Liver (tissue), 3 donors: ENCODE measurements around the gene NR5A1.

Experiments
- GABPA ChIP-seq, 2 donors: IDR thresholded peaks in 1 of 2; conservative IDR thresholded peaks in 1 of 2; 2 replicates each; pipeline ENCODE4 v1.6.1; 2016; ENCODE audit warnings: antibody characterized with exemption in 2 of 2, mild to moderate bottlenecking in 1 of 2, moderate library complexity in 1 of 2
- TF ChIP-seq, protein P1 (sequence below): IDR thresholded peaks from 2 replicates; pipeline ENCODE4 v1.6.1; 2016; ENCODE audit warnings: antibody characterized with exemption
- TF ChIP-seq, protein P2 (sequence below): fragments of 150-350 bp; IDR thresholded peaks from 2 replicates; pipeline ENCODE4 v1.5.1; 2017; ENCODE audit warnings: improper control_type of control experiment, low read depth, low read length; ENCODE audit not compliant: missing input control
- donor health status: healthy.
- donor health status: healthy.

DNA sequence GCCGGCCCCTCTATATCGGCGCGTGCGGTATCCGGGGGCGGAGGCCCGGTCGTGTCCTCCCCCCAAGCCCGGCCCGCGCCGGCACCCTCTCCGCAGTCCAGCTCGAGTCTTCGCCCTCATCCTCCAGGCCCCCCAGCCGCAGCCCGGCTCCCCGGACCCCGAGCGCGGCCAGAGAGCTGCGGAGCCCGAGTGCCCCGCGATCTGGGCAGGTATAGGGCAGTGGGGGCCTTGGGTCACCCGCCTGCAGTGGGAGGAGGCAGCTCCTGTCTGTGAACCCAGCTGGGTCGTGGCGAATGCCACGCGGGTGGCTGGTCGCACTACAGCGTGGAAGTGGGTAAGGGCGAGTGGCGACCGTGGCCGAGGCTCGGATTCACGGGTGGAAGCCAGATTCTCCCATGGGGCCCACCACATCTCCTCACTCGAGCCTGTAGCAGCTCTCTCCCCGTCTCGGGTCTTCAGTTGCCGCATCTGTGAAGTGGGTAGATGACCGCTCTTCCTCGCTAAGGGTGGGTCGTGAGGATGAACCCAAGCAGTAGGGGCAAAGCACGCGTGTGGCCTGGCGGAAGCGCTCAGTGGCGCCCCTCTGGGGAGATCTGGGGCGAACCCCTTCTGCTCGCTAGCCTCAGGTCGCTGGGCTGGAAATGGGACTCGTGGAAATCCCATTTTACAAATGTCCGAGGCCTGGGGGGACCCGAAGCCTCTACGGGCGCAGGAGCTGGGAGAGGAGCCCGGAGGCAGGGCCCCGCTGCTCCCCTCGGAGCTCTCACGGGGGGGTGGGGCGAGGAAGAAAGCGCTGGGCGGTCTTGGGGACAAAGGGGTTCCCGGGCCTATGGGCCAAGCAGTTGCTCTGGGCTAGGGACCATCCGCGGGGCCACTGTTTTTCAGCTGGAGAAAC is 1.9 kb downstream of the NR5A1 start:
- TF ChIP-seq, protein P1, sequence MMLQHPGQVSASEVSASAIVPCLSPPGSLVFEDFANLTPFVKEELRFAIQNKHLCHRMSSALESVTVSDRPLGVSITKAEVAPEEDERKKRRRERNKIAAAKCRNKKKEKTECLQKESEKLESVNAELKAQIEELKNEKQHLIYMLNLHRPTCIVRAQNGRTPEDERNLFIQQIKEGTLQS, result no peak
- TF ChIP-seq, protein P2, sequence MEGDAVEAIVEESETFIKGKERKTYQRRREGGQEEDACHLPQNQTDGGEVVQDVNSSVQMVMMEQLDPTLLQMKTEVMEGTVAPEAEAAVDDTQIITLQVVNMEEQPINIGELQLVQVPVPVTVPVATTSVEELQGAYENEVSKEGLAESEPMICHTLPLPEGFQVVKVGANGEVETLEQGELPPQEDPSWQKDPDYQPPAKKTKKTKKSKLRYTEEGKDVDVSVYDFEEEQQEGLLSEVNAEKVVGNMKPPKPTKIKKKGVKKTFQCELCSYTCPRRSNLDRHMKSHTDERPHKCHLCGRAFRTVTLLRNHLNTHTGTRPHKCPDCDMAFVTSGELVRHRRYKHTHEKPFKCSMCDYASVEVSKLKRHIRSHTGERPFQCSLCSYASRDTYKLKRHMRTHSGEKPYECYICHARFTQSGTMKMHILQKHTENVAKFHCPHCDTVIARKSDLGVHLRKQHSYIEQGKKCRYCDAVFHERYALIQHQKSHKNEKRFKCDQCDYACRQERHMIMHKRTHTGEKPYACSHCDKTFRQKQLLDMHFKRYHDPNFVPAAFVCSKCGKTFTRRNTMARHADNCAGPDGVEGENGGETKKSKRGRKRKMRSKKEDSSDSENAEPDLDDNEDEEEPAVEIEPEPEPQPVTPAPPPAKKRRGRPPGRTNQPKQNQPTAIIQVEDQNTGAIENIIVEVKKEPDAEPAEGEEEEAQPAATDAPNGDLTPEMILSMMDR, result no peak
- no peak for TF ChIP-seq GABPA (IDR thresholded peaks at IDR 0.05 in 1 of 2, conservative IDR thresholded peaks at IDR 0.05 in 1 of 2)
